Measurements from ENCODE around the gene TGM2. TPM values are rescaled to one million over a fixed set of nuclear protein-coding genes. Genes with fewer than 3 reads are reported as not detected.

The TGM2 gene
- total RNA-seq, 3 donors from 2014 or later: 0.52 to 0.71 (median 0.63) TPM

GRCh38 chr20:38164069-38164468 lies 1.0 kb downstream of the TGM2 start:
- DNase-seq (no peak), ATAC-seq (no peak)
- no peak overlapping the region for H3K4me3 Mint-ChIP-seq
- H3K36me3 Mint-ChIP-seq (ENCODE audit: insufficient read depth): no peaks in the 10 kb centered on the region
- H3K4me1 Mint-ChIP-seq (ENCODE audit: low read depth): peaks cover 9% of the 10 kb centered on the region
- H3K9me3 Mint-ChIP-seq: no peaks in the 10 kb centered on the region
- H3K27me3 Mint-ChIP-seq (ENCODE audit: low read depth): peaks cover 28% of the 10 kb centered on the region

- H3K27me3 Mint-ChIP-seq (ENCODE audit: low read depth): peaks cover 28% of the 10 kb centered on the region
- DNase-seq (no peak), ATAC-seq (no peak)
Observed at GRCh38 chr20:38162878-38163875, 1.9 kb downstream of the TGM2 start.

GRCh38 chr20:38162149-38162548 lies 2.9 kb downstream of the TGM2 start:
- H3K4me1 Mint-ChIP-seq (ENCODE audit: low read depth): peaks cover 5% of the 10 kb centered on the region
- no peaks in the 10 kb centered on the region for H3K9me3 Mint-ChIP-seq
- no peak for DNase-seq
- no peaks in the 10 kb centered on the region for H3K36me3 Mint-ChIP-seq (ENCODE audit: insufficient read depth)
- H3K4me3 Mint-ChIP-seq: no peak overlapping the region
- H3K27me3 Mint-ChIP-seq (ENCODE audit: low read depth): peaks cover 28% of the 10 kb centered on the region
- ATAC-seq: no peak

More at GRCh38 chr20:38162878-38163875, 1.9 kb downstream of the TGM2 start:
- peaks cover 5% of the 10 kb centered on the region for H3K4me1 Mint-ChIP-seq (ENCODE audit: low read depth)
- no peaks in the 10 kb centered on the region for H3K36me3 Mint-ChIP-seq (ENCODE audit: insufficient read depth)
- no peaks in the 10 kb centered on the region for H3K9me3 Mint-ChIP-seq
- no peak overlapping the region for H3K4me3 Mint-ChIP-seq

- no peak overlapping the region for H3K4me3 Mint-ChIP-seq
- ATAC-seq (no peak), DNase-seq (no peak)
- peaks cover 27% of the 10 kb centered on the region for H3K27me3 Mint-ChIP-seq (ENCODE audit: low read depth)
- no peaks in the 10 kb centered on the region for H3K36me3 Mint-ChIP-seq (ENCODE audit: insufficient read depth)
- H3K9me3 Mint-ChIP-seq: no peaks in the 10 kb centered on the region
- peaks cover 5% of the 10 kb centered on the region for H3K4me1 Mint-ChIP-seq (ENCODE audit: low read depth)
Observed at GRCh38 chr20:38161412-38161774, 3.7 kb downstream of the TGM2 start.

GRCh38 chr20:38159957-38160756 lies 4.9 kb downstream of the TGM2 start:
- Mint-ChIP-seq H3K9me3 (no peaks in the 10 kb centered on the region), H3K4me3 (no peak overlapping the region), H3K36me3 (ENCODE audit: insufficient read depth) (no peaks in the 10 kb centered on the region), H3K27me3 (ENCODE audit: low read depth) (peaks cover 18% of the 10 kb centered on the region), H3K4me1 (ENCODE audit: low read depth) (no peaks in the 10 kb centered on the region)
- ATAC-seq (no peak), DNase-seq (no peak)

- Mint-ChIP-seq H3K36me3 (ENCODE audit: insufficient read depth) (no peaks in the 10 kb centered on the region), H3K4me1 (ENCODE audit: low read depth) (no peaks in the 10 kb centered on the region), H3K4me3 (no peak overlapping the region), H3K27me3 (ENCODE audit: low read depth) (peaks cover 13% of the 10 kb centered on the region), H3K9me3 (no peaks in the 10 kb centered on the region)
- DNase-seq (no peak), ATAC-seq (no peak)
Observed at GRCh38 chr20:38159566-38159956, 5.5 kb downstream of the TGM2 start.

- H3K4me1 Mint-ChIP-seq (ENCODE audit: low read depth): no peaks in the 10 kb centered on the region
- peaks cover 6% of the 10 kb centered on the region for H3K27me3 Mint-ChIP-seq (ENCODE audit: low read depth)
- DNase-seq: no peak
- ATAC-seq: no peak
- H3K36me3 Mint-ChIP-seq (ENCODE audit: insufficient read depth): no peaks in the 10 kb centered on the region
- H3K4me3 Mint-ChIP-seq: no peak overlapping the region
- no peaks in the 10 kb centered on the region for H3K9me3 Mint-ChIP-seq
Observed at GRCh38 chr20:38158701-38159351, 6.2 kb downstream of the TGM2 start.

GRCh38 chr20:38157635-38158495 lies 7.2 kb downstream of the TGM2 start:
- DNase-seq (no peak), ATAC-seq (no peak)
- Mint-ChIP-seq H3K4me3 (no peak overlapping the region), H3K27me3 (ENCODE audit: low read depth) (peaks cover 1% of the 10 kb centered on the region), H3K9me3 (no peaks in the 10 kb centered on the region), H3K36me3 (ENCODE audit: insufficient read depth) (no peaks in the 10 kb centered on the region), H3K4me1 (ENCODE audit: low read depth) (peaks cover under 1% of the 10 kb centered on the region)

- Mint-ChIP-seq H3K4me1 (ENCODE audit: low read depth) (peaks cover 9% of the 10 kb centered on the region), H3K4me3 (no peak overlapping the region), H3K36me3 (ENCODE audit: insufficient read depth) (no peaks in the 10 kb centered on the region), H3K27me3 (ENCODE audit: low read depth) (peaks cover 5% of the 10 kb centered on the region), H3K9me3 (no peaks in the 10 kb centered on the region)
- ATAC-seq: no peak
- DNase-seq: no peak
Observed at GRCh38 chr20:38156888-38157634, 8.0 kb downstream of the TGM2 start.

GRCh38 chr20:38156280-38156679 lies 8.8 kb downstream of the TGM2 start:
- peaks cover 5% of the 10 kb centered on the region for H3K27me3 Mint-ChIP-seq (ENCODE audit: low read depth)
- ATAC-seq (no peak), DNase-seq (no peak)
- peaks cover 9% of the 10 kb centered on the region for H3K4me1 Mint-ChIP-seq (ENCODE audit: low read depth)
- H3K36me3 Mint-ChIP-seq (ENCODE audit: insufficient read depth): no peaks in the 10 kb centered on the region
- no peaks in the 10 kb centered on the region for H3K9me3 Mint-ChIP-seq
- H3K4me3 Mint-ChIP-seq: no peak overlapping the region

GRCh38 chr20:38155811-38156210 lies 9.3 kb downstream of the TGM2 start:
- H3K4me1 Mint-ChIP-seq (ENCODE audit: low read depth): peaks cover 9% of the 10 kb centered on the region
- no peaks in the 10 kb centered on the region for H3K36me3 Mint-ChIP-seq (ENCODE audit: insufficient read depth)
- H3K27me3 Mint-ChIP-seq (ENCODE audit: low read depth): peaks cover 5% of the 10 kb centered on the region
- no peak for DNase-seq
- no peaks in the 10 kb centered on the region for H3K9me3 Mint-ChIP-seq
- ATAC-seq: no peak
- no peak overlapping the region for H3K4me3 Mint-ChIP-seq

GRCh38 chr20:38153401-38153800 lies 11.7 kb downstream of the TGM2 start:
- Mint-ChIP-seq H3K4me3 (no peak overlapping the region), H3K36me3 (ENCODE audit: insufficient read depth) (no peaks in the 10 kb centered on the region), H3K9me3 (no peaks in the 10 kb centered on the region), H3K4me1 (ENCODE audit: low read depth) (peaks cover 9% of the 10 kb centered on the region), H3K27me3 (ENCODE audit: low read depth) (peaks cover 8% of the 10 kb centered on the region)
- ATAC-seq (no peak), DNase-seq (no peak)

- Mint-ChIP-seq H3K36me3 (ENCODE audit: insufficient read depth) (no peaks in the 10 kb centered on the region), H3K27me3 (ENCODE audit: low read depth) (peaks cover 9% of the 10 kb centered on the region), H3K9me3 (no peaks in the 10 kb centered on the region), H3K4me3 (peak overlapping the region; percentile 43), H3K4me1 (ENCODE audit: low read depth) (peaks cover 9% of the 10 kb centered on the region)
- DNase-seq (no peak), ATAC-seq (peak; percentile 44 to 47)
Observed at GRCh38 chr20:38152621-38153221, 12.3 kb downstream of the TGM2 start.
